SK-N-SH treated with all-trans-retinoic acid at 6 μM for 48 hours (cell line): ENCODE data around the gene NUP133.
"Not testable (repeated sequence)": the region's sequence is repeated elsewhere in the genome, so short reads cannot be mapped to it uniquely, and the experiment has no call there.

Experiments used
- ATAC-seq: fragments of 200-7000 bp; cut with Tn5 transposase; 3 replicates; pipeline ENCODE4 v1.9.1; 2020; ENCODE audit warnings: mild to moderate bottlenecking, moderate library complexity
- ARNTL ChIP-seq: fragments of 450-650 bp; formaldehyde crosslinking; IDR thresholded peaks from 2 replicates; pipeline ENCODE4 v1.5.0; 2020; ENCODE audit warnings: low read depth, mild to moderate bottlenecking, moderate library complexity, borderline replicate concordance
- CSDC2 ChIP-seq: fragments of 250-450 bp; sonication (Bioruptor Pico); IDR thresholded peaks from 2 replicates; pipeline ENCODE4 v1.5.0; 2020; ENCODE audit warnings: mild to moderate bottlenecking, moderate library complexity
- ESRRG ChIP-seq: fragments of 250-450 bp; sonication (Bioruptor Pico); IDR thresholded peaks from 2 replicates; pipeline ENCODE4 v1.6.1; 2021; ENCODE audit warnings: mild to moderate bottlenecking
- GLIS3 ChIP-seq: fragments of 250-450 bp; sonication (Bioruptor Pico); IDR thresholded peaks from 2 replicates; pipeline ENCODE4 v1.5.0; 2020; ENCODE audit warnings: mild to moderate bottlenecking, moderate library complexity
- ISL1 ChIP-seq: fragments of 250-450 bp; sonication (Bioruptor Pico); IDR thresholded peaks from 2 replicates; pipeline ENCODE4 v2.1.2; 2022; ENCODE audit warnings: mild to moderate bottlenecking, moderate library complexity
- PPARA ChIP-seq: fragments of 250-450 bp; sonication (Bioruptor Pico); IDR thresholded peaks from 2 replicates; pipeline ENCODE4 v1.5.0; 2020; ENCODE audit warnings: mild to moderate bottlenecking, borderline replicate concordance
- RARB ChIP-seq: fragments of 250-450 bp; sonication (Bioruptor Pico); IDR thresholded peaks from 2 replicates; pipeline ENCODE4 v1.8.0; 2021; ENCODE audit warnings: mild to moderate bottlenecking, moderate library complexity
- SNAI2 ChIP-seq: fragments of 250-450 bp; sonication (Bioruptor Pico); IDR thresholded peaks from 2 replicates; pipeline ENCODE4 v1.5.0; 2020; ENCODE audit warnings: mild to moderate bottlenecking, moderate library complexity
- TCF4 ChIP-seq: fragments of 250-450 bp; sonication (Bioruptor Pico); IDR thresholded peaks from 2 replicates; pipeline ENCODE4 v1.8.0; 2021; ENCODE audit warnings: mild to moderate bottlenecking, moderate library complexity, borderline replicate concordance
- TOX ChIP-seq: fragments of 250-450 bp; sonication (Bioruptor Pico); IDR thresholded peaks from 2 replicates; pipeline ENCODE4 v1.8.0; 2021; ENCODE audit warnings: mild to moderate bottlenecking, moderate library complexity, borderline replicate concordance
- ZC3H10 ChIP-seq: fragments of 250-450 bp; sonication (Bioruptor Pico); IDR thresholded peaks from 2 replicates; pipeline ENCODE4 v1.5.1; 2021; ENCODE audit warnings: mild to moderate bottlenecking, moderate library complexity
- ZFP3 ChIP-seq: fragments of 250-450 bp; sonication (Bioruptor Pico); IDR thresholded peaks from 2 replicates; pipeline ENCODE4 v1.5.0; 2020; ENCODE audit warnings: mild to moderate bottlenecking, moderate library complexity
- ZFP30 ChIP-seq: fragments of 450-650 bp; formaldehyde crosslinking; IDR thresholded peaks from 2 replicates; pipeline ENCODE4 v1.5.0; 2022; ENCODE audit warnings: mild to moderate bottlenecking, moderate library complexity
- ZNF565 ChIP-seq: fragments of 450-650 bp; formaldehyde crosslinking; conservative IDR thresholded peaks from 2 replicates; pipeline ENCODE4 v1.5.0; 2020; ENCODE audit warnings: low read depth, mild to moderate bottlenecking, moderate library complexity
- ZNF70 ChIP-seq: fragments of 450-650 bp; formaldehyde crosslinking; IDR thresholded peaks from 2 replicates; pipeline ENCODE4 v1.5.0; 2020; ENCODE audit warnings: mild to moderate bottlenecking, moderate library complexity
- ZNF8 ChIP-seq: fragments of 450-650 bp; formaldehyde crosslinking; IDR thresholded peaks from 2 replicates; pipeline ENCODE4 v1.5.0; 2020; ENCODE audit warnings: mild to moderate bottlenecking, moderate library complexity
- TF ChIP-seq, protein P1 (sequence below): fragments of 250-450 bp; sonication (Bioruptor Pico); IDR thresholded peaks from 2 replicates; pipeline ENCODE4 v1.5.0; 2020; ENCODE audit warnings: mild to moderate bottlenecking, moderate library complexity
- TF ChIP-seq, protein P2 (sequence below): fragments of 250-450 bp; sonication (Bioruptor Pico); IDR thresholded peaks from 2 replicates; pipeline ENCODE4 v1.5.1; 2020; ENCODE audit warnings: low read depth, mild to moderate bottlenecking, moderate library complexity
- TF ChIP-seq, protein P3 (sequence below): fragments of 250-450 bp; sonication (Bioruptor Pico); IDR thresholded peaks from 2 replicates; pipeline ENCODE4 v1.8.0; 2021; ENCODE audit warnings: low read depth, mild to moderate bottlenecking, moderate library complexity, borderline replicate concordance
- TF ChIP-seq, protein P4 (sequence below): fragments of 250-450 bp; sonication (Bioruptor Pico); IDR thresholded peaks from 2 replicates; pipeline ENCODE4 v1.8.0; 2020; ENCODE audit warnings: mild to moderate bottlenecking, moderate library complexity, borderline replicate concordance

Gene NUP133

DNA sequence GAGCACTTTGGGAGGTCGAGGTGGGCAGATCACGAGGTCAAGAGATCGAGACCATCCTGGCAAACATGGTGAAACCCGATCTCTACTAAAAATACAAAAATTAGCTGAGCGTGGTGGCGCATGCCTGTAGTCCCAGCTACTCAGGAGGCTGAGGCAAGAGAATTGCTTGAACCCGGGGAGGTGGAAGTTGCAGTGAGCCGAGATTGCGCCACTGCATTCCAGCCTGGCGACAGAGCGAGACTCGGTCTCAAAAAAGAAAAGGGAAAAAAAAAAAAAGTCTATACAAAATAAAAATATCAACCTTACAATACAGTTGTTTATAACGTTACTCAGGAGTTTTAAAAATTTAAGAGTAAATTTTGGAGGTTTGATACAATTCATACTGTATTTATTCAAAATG lies 32.3 kb downstream of the NUP133 start:
- ATAC-seq, result not testable (repeated sequence)

DNA sequence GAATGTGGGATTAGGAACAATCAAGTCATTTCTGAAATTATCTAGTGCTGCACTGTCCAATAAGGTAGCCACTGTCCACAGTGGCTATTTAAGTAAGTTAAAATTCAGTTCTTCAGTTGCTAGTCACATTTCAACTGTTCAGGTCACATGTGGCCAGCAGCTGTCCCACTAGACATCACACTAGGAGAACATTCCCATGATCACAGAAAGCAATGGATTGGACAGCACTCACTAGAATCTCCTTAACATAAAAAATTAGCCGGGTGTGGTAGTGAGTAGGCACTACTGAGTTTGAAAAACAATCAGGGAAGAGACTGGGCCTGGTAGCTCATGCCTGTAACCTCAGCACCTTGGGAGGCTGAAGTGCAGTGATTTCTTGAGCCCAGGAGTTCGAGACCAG lies 33.6 kb downstream of the NUP133 start:
- TF ChIP-seq ZNF8 (CRISPR knock-in tag) (no peak), ZNF70 (no peak), ZNF565 (no peak), ZFP3 (CRISPR knock-in tag) (no peak), ARNTL (CRISPR knock-in tag) (no peak), ZFP30 (CRISPR knock-in tag) (no peak), ISL1 (CRISPR knock-in tag) (no peak)
- ATAC-seq, result no peak; the same call in 2 of the 3 replicates

DNA sequence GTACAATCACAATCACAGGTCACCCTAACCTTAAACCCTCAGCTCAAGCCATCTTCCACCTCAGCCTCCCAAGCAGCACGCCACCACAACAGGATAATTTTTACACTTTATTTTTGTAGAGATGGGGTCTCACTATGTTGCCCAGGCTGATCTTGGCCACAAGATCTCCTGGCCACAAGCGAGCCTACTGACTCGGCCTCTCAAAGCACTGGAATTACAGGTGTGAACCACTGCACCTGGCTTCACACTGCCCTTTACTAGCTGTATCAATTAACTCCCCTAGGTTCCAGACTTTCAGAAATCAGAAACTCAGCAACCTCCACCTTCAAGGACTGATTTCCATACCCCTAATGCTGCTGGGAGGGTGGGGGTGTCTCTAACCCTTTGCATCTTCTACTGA lies 37.0 kb downstream of the NUP133 start:
- TF ChIP-seq TCF4 (no peak), CSDC2 (CRISPR knock-in tag) (no peak)
- no peak for ATAC-seq

DNA sequence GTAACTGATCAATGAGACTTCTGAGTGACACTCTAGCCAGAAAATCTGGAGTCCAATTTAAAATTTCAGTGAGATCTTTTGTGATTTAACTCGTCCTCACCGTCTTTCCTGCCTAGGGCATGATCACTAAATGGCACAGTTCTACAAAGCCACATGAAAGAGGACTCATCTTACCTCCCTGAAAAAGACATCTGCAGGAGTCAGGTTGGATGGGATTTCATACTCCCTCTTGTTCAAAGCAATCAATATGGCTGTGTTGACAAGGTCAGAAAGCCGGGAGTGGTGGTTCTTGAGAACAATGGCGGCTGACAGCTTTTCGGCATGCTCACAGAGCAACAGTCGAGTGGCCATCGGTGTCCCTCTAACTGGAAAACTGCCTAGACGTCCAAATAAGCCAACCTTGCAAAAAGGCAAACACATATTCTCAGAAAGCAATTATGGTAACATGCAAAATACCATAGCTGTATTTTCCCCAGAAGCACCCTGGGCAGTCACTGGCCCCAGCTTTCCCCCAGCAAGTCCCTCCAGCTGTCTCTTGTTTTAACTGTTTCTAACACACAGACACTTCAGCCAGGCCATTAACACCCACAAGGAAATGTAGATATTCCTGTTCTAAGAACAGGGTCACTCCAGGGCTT lies 37.6 kb downstream of the NUP133 start:
- no peak for ATAC-seq
- TF ChIP-seq PPARA (CRISPR knock-in tag) (no peak), ZFP30 (CRISPR knock-in tag) (no peak), ZNF8 (CRISPR knock-in tag) (no peak), CSDC2 (CRISPR knock-in tag) (no peak), ESRRG (no peak), ZC3H10 (CRISPR knock-in tag) (no peak), SNAI2 (CRISPR knock-in tag) (no peak), TOX (CRISPR knock-in tag) (no peak)
- TF ChIP-seq, protein P1, sequence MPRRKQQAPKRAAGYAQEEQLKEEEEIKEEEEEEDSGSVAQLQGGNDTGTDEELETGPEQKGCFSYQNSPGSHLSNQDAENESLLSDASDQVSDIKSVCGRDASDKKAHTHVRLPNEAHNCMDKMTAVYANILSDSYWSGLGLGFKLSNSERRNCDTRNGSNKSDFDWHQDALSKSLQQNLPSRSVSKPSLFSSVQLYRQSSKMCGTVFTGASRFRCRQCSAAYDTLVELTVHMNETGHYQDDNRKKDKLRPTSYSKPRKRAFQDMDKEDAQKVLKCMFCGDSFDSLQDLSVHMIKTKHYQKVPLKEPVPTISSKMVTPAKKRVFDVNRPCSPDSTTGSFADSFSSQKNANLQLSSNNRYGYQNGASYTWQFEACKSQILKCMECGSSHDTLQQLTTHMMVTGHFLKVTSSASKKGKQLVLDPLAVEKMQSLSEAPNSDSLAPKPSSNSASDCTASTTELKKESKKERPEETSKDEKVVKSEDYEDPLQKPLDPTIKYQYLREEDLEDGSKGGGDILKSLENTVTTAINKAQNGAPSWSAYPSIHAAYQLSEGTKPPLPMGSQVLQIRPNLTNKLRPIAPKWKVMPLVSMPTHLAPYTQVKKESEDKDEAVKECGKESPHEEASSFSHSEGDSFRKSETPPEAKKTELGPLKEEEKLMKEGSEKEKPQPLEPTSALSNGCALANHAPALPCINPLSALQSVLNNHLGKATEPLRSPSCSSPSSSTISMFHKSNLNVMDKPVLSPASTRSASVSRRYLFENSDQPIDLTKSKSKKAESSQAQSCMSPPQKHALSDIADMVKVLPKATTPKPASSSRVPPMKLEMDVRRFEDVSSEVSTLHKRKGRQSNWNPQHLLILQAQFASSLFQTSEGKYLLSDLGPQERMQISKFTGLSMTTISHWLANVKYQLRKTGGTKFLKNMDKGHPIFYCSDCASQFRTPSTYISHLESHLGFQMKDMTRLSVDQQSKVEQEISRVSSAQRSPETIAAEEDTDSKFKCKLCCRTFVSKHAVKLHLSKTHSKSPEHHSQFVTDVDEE, result no peak
- TF ChIP-seq, protein P2, sequence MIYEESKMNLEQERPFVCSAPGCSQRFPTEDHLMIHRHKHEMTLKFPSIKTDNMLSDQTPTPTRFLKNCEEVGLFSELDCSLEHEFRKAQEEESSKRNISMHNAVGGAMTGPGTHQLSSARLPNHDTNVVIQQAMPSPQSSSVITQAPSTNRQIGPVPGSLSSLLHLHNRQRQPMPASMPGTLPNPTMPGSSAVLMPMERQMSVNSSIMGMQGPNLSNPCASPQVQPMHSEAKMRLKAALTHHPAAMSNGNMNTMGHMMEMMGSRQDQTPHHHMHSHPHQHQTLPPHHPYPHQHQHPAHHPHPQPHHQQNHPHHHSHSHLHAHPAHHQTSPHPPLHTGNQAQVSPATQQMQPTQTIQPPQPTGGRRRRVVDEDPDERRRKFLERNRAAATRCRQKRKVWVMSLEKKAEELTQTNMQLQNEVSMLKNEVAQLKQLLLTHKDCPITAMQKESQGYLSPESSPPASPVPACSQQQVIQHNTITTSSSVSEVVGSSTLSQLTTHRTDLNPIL (CRISPR knock-in tag), result no peak
- TF ChIP-seq, all 23 proteins: peak for 0

DNA sequence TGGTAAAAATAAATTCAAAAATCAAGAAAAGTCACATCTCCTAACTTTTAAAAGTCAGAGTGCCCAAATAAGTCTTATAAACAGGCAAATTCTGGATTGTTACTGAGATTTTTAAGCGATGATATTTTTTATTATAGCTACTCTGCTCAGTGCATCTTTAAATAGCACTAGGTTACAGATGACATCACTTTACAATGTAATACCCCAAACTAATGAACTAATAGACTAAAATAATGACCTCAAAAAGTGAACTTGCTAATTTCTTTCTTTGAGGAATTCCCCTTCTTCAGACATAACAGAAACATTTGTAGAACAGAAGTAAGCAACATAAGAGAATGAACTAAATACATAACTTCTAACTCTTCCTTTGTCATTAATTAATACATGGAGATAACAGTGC lies 41.3 kb downstream of the NUP133 start:
- ATAC-seq, result no peak
- TF ChIP-seq, protein P3, sequence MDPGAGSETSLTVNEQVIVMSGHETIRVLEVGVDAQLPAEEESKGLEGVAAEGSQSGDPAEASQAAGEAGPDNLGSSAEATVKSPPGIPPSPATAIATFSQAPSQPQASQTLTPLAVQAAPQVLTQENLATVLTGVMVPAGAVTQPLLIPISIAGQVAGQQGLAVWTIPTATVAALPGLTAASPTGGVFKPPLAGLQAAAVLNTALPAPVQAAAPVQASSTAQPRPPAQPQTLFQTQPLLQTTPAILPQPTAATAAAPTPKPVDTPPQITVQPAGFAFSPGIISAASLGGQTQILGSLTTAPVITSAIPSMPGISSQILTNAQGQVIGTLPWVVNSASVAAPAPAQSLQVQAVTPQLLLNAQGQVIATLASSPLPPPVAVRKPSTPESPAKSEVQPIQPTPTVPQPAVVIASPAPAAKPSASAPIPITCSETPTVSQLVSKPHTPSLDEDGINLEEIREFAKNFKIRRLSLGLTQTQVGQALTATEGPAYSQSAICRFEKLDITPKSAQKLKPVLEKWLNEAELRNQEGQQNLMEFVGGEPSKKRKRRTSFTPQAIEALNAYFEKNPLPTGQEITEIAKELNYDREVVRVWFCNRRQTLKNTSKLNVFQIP (CRISPR knock-in tag), result no peak
- TF ChIP-seq ARNTL (CRISPR knock-in tag) (no peak), TOX (CRISPR knock-in tag) (no peak), CSDC2 (CRISPR knock-in tag) (no peak)
- TF ChIP-seq, all 23 proteins: peak for 0

DNA sequence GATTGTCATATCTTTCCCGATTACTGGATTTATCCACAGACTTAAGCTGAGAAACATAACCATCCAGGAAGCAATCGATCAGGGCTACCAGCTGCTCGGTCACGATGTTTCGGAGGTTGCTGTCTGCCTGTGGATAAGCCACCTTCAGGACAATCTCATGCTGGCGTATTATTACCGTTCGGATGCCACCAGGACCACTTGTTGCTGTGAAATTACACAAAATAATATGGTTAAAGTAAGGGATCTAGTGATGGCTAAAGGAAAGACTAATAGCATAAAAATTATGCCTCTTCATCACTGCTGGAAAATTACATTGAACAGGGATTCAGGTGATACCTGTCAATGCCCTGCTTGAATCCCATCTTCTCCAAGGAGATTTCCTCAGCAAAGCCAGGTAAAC lies 43.5 kb downstream of the NUP133 start:
- ATAC-seq, result no peak
- TF ChIP-seq PPARA (CRISPR knock-in tag) (no peak), ZC3H10 (CRISPR knock-in tag) (no peak), ZNF8 (CRISPR knock-in tag) (no peak), ZNF565 (no peak), CSDC2 (CRISPR knock-in tag) (no peak), GLIS3 (CRISPR knock-in tag) (no peak), ZNF70 (no peak), RARB (CRISPR knock-in tag) (no peak), ZFP3 (CRISPR knock-in tag) (no peak), SNAI2 (CRISPR knock-in tag) (no peak)
- TF ChIP-seq, protein P1, result no peak
- TF ChIP-seq, protein P3 (CRISPR knock-in tag), result no peak
- TF ChIP-seq, protein P4, sequence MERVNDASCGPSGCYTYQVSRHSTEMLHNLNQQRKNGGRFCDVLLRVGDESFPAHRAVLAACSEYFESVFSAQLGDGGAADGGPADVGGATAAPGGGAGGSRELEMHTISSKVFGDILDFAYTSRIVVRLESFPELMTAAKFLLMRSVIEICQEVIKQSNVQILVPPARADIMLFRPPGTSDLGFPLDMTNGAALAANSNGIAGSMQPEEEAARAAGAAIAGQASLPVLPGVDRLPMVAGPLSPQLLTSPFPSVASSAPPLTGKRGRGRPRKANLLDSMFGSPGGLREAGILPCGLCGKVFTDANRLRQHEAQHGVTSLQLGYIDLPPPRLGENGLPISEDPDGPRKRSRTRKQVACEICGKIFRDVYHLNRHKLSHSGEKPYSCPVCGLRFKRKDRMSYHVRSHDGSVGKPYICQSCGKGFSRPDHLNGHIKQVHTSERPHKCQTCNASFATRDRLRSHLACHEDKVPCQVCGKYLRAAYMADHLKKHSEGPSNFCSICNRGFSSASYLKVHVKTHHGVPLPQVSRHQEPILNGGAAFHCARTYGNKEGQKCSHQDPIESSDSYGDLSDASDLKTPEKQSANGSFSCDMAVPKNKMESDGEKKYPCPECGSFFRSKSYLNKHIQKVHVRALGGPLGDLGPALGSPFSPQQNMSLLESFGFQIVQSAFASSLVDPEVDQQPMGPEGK (CRISPR knock-in tag), result no peak
